K562 (cell line): Measurements from ENCODE around the gene ZFAND3. TPM values are rescaled to one million over a fixed set of nuclear protein-coding genes. Genes with fewer than 3 reads are reported as not detected.

Experiments used
- ATF7 ChIP-seq: fragments of 450-650 bp; IDR thresholded peaks from 2 replicates; pipeline ENCODE4 v1.7.1; 2014; ENCODE audit warnings: mild to moderate bottlenecking, moderate library complexity
- EP300 ChIP-seq: IDR thresholded peaks from 2 replicates; pipeline ENCODE4 v1.6.1; 2012; ENCODE audit warnings: low read length, improper control_type of control experiment
- ESRRA ChIP-seq: fragments of 450-650 bp; IDR thresholded peaks from 2 replicates; pipeline ENCODE4 v1.6.1; 2014; ENCODE audit warnings: low read depth, mild to moderate bottlenecking, moderate library complexity, borderline replicate concordance
- MTA1 ChIP-seq: fragments of 450-650 bp; IDR thresholded peaks from 2 replicates; pipeline ENCODE4 v1.6.1; 2017; ENCODE audit warnings: borderline replicate concordance
- SNIP1 ChIP-seq: fragments of 450-650 bp; IDR thresholded peaks from 2 replicates; pipeline ENCODE4 v1.7.1; 2017; ENCODE audit warnings: low read depth, mild to moderate bottlenecking
- SOX6 ChIP-seq: fragments of 450-650 bp; IDR thresholded peaks from 2 replicates; pipeline ENCODE4 v1.6.1; 2014; ENCODE audit warnings: mild to moderate bottlenecking
- ZSCAN32 ChIP-seq: fragments of 450-650 bp; formaldehyde crosslinking; IDR thresholded peaks from 2 replicates; pipeline ENCODE4 v1.4.0; 2020; ENCODE audit warnings: mild to moderate bottlenecking, moderate library complexity
- polyA plus RNA-seq, 8 experiments: library from polyadenylated mRNA; depleted of rRNA in 4 of 8; stranded (reverse) in 5 of 8; unstranded in 3 of 8; fragments of >200 nt; fragmentation: Nextera tagmentation in 2 of 8; fragmentation: Illumina TruSeq in 1 of 8; extraction: Ambion mirVana in 2 of 8; extraction: Trizol in 1 of 8; gene quantifications; 2 replicates each; pipeline versions ENCODE4 v1.2.1 to v1.2.3, GENCODE V29; 2011 to 2014; ENCODE audit warnings: inconsistent platforms in 1 of 8, missing spikeins in 1 of 8
- total RNA-seq, 7 experiments: library from RNA; depleted of rRNA in 6 of 7; stranded (reverse); fragments of >200 nt in 6 of 7; fragmentation: Illumina TruSeq in 2 of 7; extraction: Trizol in 2 of 7; gene quantifications; 2 replicates each; pipeline versions ENCODE4 v1.2.1 to v1.2.3, GENCODE V29; 2011 to 2021; ENCODE audit warnings: low replicate concordance in 1 of 7
- TF ChIP-seq, protein P1 (sequence below): fragments of 450-650 bp; formaldehyde crosslinking; IDR thresholded peaks from 2 replicates; pipeline ENCODE4 v1.4.0; 2022; ENCODE audit warnings: mild to moderate bottlenecking, moderate library complexity
- TF ChIP-seq, protein P2 (sequence below): sonication (generic); formaldehyde crosslinking; IDR thresholded peaks from 2 replicates; pipeline ENCODE4 v1.8.1; 2023; ENCODE audit warnings: mild to moderate bottlenecking, missing genetic modification reagents

The ZFAND3 gene
- total and polyA plus RNA-seq, 9 of the 15 experiments (the other 6 are each of a cell fraction or from before 2014, with no cell fraction given): 0.81 to 26.6 (median 11.8) TPM

GRCh38 chr6:37845026-37845911 is 25.7 kb downstream of the ZFAND3 start (continued):
- TF ChIP-seq, protein P1, sequence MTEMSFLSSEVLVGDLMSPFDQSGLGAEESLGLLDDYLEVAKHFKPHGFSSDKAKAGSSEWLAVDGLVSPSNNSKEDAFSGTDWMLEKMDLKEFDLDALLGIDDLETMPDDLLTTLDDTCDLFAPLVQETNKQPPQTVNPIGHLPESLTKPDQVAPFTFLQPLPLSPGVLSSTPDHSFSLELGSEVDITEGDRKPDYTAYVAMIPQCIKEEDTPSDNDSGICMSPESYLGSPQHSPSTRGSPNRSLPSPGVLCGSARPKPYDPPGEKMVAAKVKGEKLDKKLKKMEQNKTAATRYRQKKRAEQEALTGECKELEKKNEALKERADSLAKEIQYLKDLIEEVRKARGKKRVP (CRISPR knock-in tag): peak; percentile 85
- TF ChIP-seq ESRRA: peak; percentile 41; the same call in 1 of the 2 replicates
- peak; percentile 60 for TF ChIP-seq ATF7
- TF ChIP-seq SNIP1: no peak
- peak; percentile 69; the same call in 1 of the 2 replicates for TF ChIP-seq EP300
- TF ChIP-seq, protein P2, sequence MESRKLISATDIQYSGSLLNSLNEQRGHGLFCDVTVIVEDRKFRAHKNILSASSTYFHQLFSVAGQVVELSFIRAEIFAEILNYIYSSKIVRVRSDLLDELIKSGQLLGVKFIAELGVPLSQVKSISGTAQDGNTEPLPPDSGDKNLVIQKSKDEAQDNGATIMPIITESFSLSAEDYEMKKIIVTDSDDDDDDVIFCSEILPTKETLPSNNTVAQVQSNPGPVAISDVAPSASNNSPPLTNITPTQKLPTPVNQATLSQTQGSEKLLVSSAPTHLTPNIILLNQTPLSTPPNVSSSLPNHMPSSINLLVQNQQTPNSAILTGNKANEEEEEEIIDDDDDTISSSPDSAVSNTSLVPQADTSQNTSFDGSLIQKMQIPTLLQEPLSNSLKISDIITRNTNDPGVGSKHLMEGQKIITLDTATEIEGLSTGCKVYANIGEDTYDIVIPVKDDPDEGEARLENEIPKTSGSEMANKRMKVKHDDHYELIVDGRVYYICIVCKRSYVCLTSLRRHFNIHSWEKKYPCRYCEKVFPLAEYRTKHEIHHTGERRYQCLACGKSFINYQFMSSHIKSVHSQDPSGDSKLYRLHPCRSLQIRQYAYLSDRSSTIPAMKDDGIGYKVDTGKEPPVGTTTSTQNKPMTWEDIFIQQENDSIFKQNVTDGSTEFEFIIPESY (CRISPR knock-in tag): no peak
- no peak for TF ChIP-seq MTA1
- TF ChIP-seq ZSCAN32 (CRISPR knock-in tag): 0 out of 2 replicates have a peak, but pooled peaks have one; percentile 70
- peak; percentile 54; the same call in 1 of the 2 replicates for TF ChIP-seq SOX6
